PC-9 (cell line): Measurements from ENCODE around the gene DLG1.

ENCODE experiments used
- EZH2 ChIP-seq: fragments of 200-600 bp; sonication (generic); IDR thresholded peaks from 2 replicates; pipeline ENCODE4 v1.8.0; 2017; ENCODE audit warnings: antibody characterized with exemption, low read depth
- TF ChIP-seq, protein P1 (sequence below): fragments of 200-600 bp; sonication (generic); conservative IDR thresholded peaks from 2 replicates; pipeline ENCODE4 v1.6.1; 2017; ENCODE audit warnings: mixed run types, antibody characterized with exemption, mild to moderate bottlenecking, moderate library complexity

DNA sequence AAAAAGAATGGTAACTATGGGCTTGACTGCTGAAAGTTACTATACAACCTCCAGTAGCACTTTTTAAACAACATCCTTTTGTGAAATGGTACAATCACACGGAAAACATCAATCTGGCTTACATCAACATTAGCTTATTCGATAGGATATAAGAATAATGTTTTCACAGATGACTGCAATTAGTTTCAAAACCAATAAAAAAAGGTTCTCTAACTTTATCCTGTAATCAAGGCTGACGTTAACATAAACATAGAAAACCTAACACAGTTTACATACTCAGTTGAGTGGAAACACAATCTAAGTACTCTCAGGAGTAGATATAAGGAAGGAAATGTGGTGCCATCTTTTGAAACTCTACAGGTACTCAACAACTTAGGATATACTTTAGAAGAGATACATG lies 102.2 kb downstream of the DLG1 start:
- TF ChIP-seq, protein P1, sequence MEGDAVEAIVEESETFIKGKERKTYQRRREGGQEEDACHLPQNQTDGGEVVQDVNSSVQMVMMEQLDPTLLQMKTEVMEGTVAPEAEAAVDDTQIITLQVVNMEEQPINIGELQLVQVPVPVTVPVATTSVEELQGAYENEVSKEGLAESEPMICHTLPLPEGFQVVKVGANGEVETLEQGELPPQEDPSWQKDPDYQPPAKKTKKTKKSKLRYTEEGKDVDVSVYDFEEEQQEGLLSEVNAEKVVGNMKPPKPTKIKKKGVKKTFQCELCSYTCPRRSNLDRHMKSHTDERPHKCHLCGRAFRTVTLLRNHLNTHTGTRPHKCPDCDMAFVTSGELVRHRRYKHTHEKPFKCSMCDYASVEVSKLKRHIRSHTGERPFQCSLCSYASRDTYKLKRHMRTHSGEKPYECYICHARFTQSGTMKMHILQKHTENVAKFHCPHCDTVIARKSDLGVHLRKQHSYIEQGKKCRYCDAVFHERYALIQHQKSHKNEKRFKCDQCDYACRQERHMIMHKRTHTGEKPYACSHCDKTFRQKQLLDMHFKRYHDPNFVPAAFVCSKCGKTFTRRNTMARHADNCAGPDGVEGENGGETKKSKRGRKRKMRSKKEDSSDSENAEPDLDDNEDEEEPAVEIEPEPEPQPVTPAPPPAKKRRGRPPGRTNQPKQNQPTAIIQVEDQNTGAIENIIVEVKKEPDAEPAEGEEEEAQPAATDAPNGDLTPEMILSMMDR, result no peak
- TF ChIP-seq EZH2, result no peak
